Uterus (tissue), 2 donors: ENCODE results near the gene C6.

Experiments
- CTCF ChIP-seq, 4 experiments: fragments of 200-600 bp in 2 of 4; fragments of 450-650 bp in 2 of 4; sonication (generic) in 2 of 4; IDR thresholded peaks; one replicate each; pipeline ENCODE4 v1.5.1; 2016 to 2019; ENCODE audit warnings: antibody characterized with exemption in 4 of 4, mild to moderate bottlenecking in 2 of 4, moderate library complexity in 1 of 4
- POLR2A ChIP-seq, 2 donors: fragments of 450-650 bp; IDR thresholded peaks; one replicate each; pipeline ENCODE4 v1.6.1; 2016; ENCODE audit warnings: antibody characterized with exemption in 2 of 2, mild to moderate bottlenecking in 1 of 2, moderate library complexity in 1 of 2

GRCh38 chr5:41172012-41172411, 41.3 kb downstream of the C6 start:
- TF ChIP-seq CTCF (IDR thresholded peaks at IDR 0.05): no peak
- no peak for TF ChIP-seq POLR2A (IDR thresholded peaks at IDR 0.05)
